GM13977 (cell line): ENCODE measurements around the gene HNF1B.

Source experiments
- DNase-seq: peaks from one replicate; pipeline ENCODE4 v3.0.0; 2012; ENCODE audit warnings: low spot score
- CTCF ChIP-seq: IDR thresholded peaks from 2 replicates; pipeline ENCODE4 v1.5.1; 2012; ENCODE audit warnings: mild to moderate bottlenecking, control low read depth; ENCODE audit not compliant: insufficient read depth; ENCODE audit errors: extremely low read depth, missing control alignments
- in situ Hi-C: fragments of 300-500 bp; cut with MboI; formaldehyde crosslinking; loops from one replicate; pipeline ENCODE4 v1.12.0; 2022; ENCODE audit warnings: low sequenced_read_pairs, low pct_unique_long_range_greater_than_20kb, mixed read lengths, inconsistent platforms; ENCODE audit not compliant: unreplicated experiment

Gene HNF1B

GRCh38 chr17:37713624-37714023 lies 31.2 kb downstream of the HNF1B start:
- in situ Hi-C loops = no loop called here
- no peak for TF ChIP-seq CTCF
- no peak for DNase-seq

GRCh38 chr17:37713028-37713431 lies 31.8 kb downstream of the HNF1B start:
- TF ChIP-seq CTCF = no peak

GRCh38 chr17:37711113-37711512 lies 33.7 kb downstream of the HNF1B start:
- no peak for TF ChIP-seq CTCF
- in situ Hi-C loops = no loop called here
- DNase-seq = no peak

More at GRCh38 chr17:37713028-37713431, 31.8 kb downstream of the HNF1B start:
- in situ Hi-C loops = no loop called here
- DNase-seq = no peak

GRCh38 chr17:37710344-37710886 lies 34.4 kb downstream of the HNF1B start:
- DNase-seq = no peak
- in situ Hi-C loops = no loop called here
- no peak for TF ChIP-seq CTCF

GRCh38 chr17:37708616-37709212 lies 36.1 kb downstream of the HNF1B start:
- no peak for DNase-seq
- in situ Hi-C loops = loop anchor here (10.0 kb wide), 1 partner anchor 76 kb away; no protein-coding TSS in a partner anchor
- TF ChIP-seq CTCF = no peak

GRCh38 chr17:37708008-37708615 lies 36.7 kb downstream of the HNF1B start:
- in situ Hi-C loops = loop anchor here (10.0 kb wide), 1 partner anchor 77 kb away; no protein-coding TSS in a partner anchor
- DNase-seq = no peak

More at GRCh38 chr17:37708008-37708615, 36.7 kb downstream of the HNF1B start:
- TF ChIP-seq CTCF = no peak
